Kidney epithelial cell (primary cell): ENCODE measurements around the gene PRM1. TPM values are rescaled to one million over a fixed set of nuclear protein-coding genes. Genes with fewer than 3 reads are reported as not detected.

ENCODE experiments used
- DNase-seq: peaks from one replicate; pipeline ENCODE4 v3.0.0-alpha.2; 2010; ENCODE audit warnings: low read depth
- H3K27me3 ChIP-seq: 2 replicates; pipeline ENCODE4 v1.6.0; 2011; ENCODE audit warnings: low read length; ENCODE audit not compliant: control insufficient read depth, insufficient read depth
- H3K36me3 ChIP-seq: 2 replicates; pipeline ENCODE4 v1.5.1; 2011; ENCODE audit warnings: low read length; ENCODE audit not compliant: control insufficient read depth, insufficient read depth
- H3K4me3 ChIP-seq: 2 replicates; pipeline ENCODE4 v1.5.1; 2011; ENCODE audit warnings: low read depth, mild to moderate bottlenecking, control low read depth, low read length
- total RNA-seq: library from RNA; depleted of rRNA; stranded (reverse); fragments of >200 nt; gene quantifications from 2 replicates; pipeline ENCODE4 v1.2.3, GENCODE V29; 2015
- TF ChIP-seq, protein P1 (sequence below): IDR thresholded peaks from 2 replicates; pipeline ENCODE4 v1.5.1; 2011; ENCODE audit warnings: mild to moderate bottlenecking, moderate library complexity, low read length, control low read depth, inconsistent platforms; ENCODE audit not compliant: insufficient read depth, poor library complexity, severe bottlenecking

Gene PRM1, protein sequence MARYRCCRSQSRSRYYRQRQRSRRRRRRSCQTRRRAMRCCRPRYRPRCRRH
- not detected in 2 replicates for total RNA-seq

DNA sequence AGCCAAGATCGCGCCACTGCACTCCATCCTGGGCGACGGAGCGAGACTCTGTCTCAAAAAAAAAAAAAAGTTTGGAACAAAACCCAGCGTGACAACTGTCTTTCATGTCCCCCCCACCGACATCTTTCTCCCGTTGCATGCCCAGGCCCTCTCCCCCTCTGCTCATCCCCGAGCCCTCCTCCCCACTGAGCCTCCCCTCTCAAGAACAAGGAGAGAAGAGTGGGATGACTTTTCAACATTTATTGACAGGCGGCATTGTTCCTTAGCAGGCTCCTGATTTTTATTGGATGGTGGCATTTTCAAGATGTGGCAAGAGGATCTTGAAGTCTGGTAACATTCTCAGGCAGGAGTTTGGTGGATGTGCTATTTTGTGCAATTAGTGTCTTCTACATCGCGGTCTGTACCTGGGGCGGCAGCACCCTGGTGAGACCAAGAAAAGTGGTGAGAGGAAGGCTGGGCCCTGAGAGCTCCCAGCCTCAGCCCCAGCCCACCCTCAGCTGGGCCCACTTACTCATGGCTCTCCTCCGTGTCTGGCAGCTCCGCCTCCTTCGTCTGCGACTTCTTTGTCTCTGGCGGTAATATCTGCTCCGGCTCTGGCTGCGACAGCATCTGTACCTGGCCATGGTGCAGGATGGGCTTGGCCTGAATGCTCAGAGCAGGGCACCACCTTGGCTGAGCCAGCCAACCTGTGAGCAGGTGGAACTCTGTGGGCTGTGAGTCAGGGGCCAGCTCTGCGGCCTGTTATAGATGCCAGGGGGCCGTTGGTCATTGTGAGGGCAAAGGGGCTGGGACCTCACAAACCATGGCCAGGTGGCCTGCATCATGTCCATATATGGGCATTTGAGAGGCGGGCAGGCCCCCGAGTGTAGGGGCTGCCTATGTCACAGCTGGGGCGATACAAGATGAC, at the start of gene PRM1:
Gene PRM1 (minus strand): TSS at position 715 of the 907 bp plus-strand sequence. CDS start 92 bp downstream, at position 623.
- DNase-seq: no peak
- no peaks in the 10 kb centered on the region for H3K27me3 ChIP-seq
- TF ChIP-seq, protein P1, sequence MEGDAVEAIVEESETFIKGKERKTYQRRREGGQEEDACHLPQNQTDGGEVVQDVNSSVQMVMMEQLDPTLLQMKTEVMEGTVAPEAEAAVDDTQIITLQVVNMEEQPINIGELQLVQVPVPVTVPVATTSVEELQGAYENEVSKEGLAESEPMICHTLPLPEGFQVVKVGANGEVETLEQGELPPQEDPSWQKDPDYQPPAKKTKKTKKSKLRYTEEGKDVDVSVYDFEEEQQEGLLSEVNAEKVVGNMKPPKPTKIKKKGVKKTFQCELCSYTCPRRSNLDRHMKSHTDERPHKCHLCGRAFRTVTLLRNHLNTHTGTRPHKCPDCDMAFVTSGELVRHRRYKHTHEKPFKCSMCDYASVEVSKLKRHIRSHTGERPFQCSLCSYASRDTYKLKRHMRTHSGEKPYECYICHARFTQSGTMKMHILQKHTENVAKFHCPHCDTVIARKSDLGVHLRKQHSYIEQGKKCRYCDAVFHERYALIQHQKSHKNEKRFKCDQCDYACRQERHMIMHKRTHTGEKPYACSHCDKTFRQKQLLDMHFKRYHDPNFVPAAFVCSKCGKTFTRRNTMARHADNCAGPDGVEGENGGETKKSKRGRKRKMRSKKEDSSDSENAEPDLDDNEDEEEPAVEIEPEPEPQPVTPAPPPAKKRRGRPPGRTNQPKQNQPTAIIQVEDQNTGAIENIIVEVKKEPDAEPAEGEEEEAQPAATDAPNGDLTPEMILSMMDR: no peak
- H3K4me3 ChIP-seq: no peak within 1 kb of the TSS
- no peaks in the 10 kb centered on the region for H3K36me3 ChIP-seq

DNA sequence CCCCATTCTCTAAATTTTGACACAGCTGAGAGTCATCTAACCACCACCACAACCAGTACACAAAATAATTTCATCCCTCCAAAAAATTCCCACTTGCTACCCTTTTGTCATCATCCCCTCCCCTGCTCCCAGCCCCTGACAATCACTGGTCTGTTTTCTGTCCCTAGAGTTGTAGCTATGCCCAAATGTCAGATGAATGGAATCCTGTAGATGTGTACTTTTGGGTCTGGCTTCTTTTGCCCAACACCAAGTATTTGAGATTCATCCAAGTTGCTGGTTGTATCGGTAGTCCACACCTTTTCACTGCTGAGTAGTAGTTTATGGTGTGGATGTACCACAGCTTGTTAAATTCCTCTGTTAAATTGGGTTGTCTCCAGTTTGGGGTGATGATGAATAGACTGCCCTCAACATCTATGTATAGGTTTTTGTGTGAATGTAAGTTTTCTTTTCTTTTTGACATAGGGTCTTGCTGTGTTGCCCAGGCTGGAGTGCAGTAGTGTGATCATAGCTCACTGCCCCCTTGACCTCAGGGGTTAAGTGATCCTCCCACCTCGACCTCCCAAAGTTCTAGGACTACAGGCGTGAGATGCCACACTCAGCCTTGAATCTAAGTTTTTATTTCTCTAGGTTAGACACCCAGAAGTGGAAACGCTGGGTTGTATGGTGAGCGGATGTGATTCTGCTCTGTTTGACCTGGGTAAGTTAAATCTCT, 49.6 kb upstream of the PRM1 start:
- Histone ChIP-seq H3K27me3 (no peaks in the 10 kb centered on the region), H3K4me3 (no peak overlapping the region), H3K36me3 (no peaks in the 10 kb centered on the region)
- DNase-seq: no peak
- TF ChIP-seq, protein P1: no peak

DNA sequence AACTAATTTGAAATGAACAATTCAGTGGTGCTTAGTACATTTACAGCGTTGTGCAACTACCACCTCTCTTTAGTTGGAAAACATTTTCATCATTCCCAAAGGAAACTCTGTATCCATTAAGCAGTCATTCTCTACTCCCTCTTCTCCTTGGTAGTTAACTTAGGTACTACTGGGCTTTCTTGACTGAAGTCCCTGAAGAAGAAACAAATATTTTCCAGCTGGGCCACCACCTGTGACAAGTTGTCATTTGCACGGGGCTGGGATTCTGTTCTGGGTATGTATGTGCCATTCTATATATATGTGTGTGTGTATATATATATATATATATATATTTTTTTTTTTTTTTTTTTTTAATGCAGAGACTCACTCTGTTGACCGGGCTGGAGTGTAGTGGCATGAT, 48.8 kb upstream of the PRM1 start:
- Histone ChIP-seq H3K36me3 (no peaks in the 10 kb centered on the region), H3K27me3 (no peaks in the 10 kb centered on the region), H3K4me3 (no peak overlapping the region)
- TF ChIP-seq, protein P1: no peak
- no peak for DNase-seq

DNA sequence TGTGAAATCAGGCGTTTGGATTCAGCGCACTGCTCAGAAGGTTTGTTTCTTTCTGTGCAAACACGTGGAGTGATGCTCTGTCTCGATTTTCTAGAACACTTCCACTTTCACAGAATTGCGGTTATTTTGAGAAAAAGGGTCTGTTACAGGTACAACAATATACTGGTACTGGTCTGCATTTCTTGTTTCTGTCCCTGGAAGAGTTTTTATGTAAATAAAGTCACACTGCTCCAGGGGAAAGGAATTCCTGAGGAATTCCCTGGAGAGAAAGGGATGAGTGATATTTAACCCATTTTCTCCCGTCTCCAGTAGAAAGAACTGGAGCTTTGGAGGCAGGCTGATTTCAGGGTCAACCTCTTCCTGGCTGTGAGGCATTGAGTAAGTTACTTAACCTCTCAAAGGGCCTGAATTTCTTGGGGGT, 48.0 kb upstream of the PRM1 start:
- DNase-seq: no peak
- no peak overlapping the region for H3K4me3 ChIP-seq
- H3K36me3 ChIP-seq: no peaks in the 10 kb centered on the region
- no peaks in the 10 kb centered on the region for H3K27me3 ChIP-seq
- TF ChIP-seq, protein P1: no peak

DNA sequence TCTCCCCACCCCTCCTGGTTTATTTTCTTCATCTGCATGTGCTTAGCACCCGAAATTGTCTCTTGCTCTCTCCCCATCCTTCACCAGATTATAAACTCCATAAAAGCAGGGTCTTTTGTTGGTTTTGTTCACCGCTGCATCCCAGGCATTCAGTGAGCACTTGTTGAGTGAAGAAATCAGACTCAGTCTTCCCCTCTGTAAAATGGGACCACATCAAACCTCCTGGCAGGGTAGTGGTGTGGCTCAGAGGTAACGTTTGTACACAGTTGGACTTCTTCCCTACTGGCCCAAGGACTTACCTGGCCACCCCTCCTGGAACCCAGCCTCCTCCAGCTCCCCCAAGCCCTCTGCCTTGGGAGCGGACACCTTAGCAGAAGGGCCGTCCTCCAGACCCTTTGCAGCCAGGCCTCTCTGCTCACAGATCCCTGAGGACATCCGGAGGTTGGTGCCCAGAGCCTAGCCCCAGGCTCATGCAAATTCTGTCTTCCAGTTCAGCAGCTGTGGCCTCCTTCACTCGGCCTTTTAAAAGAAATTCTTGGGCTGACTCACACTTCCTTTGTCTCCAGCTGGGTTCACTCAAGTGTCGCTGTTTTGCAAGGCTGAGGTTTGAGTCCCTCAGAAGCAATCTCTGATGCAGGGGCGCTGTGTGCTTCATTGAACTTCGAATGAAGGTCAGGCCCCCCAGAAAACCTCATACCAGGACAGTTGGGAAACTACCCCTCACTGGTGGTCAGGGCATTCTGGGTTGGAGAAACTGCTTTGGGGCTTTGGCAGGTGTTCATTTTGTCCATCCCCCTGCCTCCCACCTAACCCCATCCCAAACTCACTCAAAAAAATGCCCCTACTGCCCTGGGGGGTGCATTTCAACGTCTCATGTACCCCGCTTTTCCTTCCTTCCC, 47.3 kb upstream of the PRM1 start:
- Histone ChIP-seq H3K27me3 (no peaks in the 10 kb centered on the region), H3K4me3 (no peak overlapping the region), H3K36me3 (no peaks in the 10 kb centered on the region)
- DNase-seq: peak; percentile 93
- TF ChIP-seq, protein P1: no peak
